Activated naive CD8-positive, alpha-beta T cell treated with anti-CD3 and anti-CD28 coated beads, Interleukin-2, amount 50 U/mL, for 24 hours (primary cell): ENCODE results near the gene ZNF695.
"Not testable (repeated sequence)": the region's sequence is repeated elsewhere in the genome, so short reads cannot be mapped to it uniquely, and the experiment has no call there.

Experiments used
- ATAC-seq: fragments of 150-1000 bp; cut with Tn5 transposase; one replicate; pipeline ENCODE4 v1.10.0; 2021
- DNase-seq: peaks from one replicate; pipeline ENCODE4 v3.0.0; 2021
- H3K27ac Mint-ChIP-seq: one replicate; pipeline ENCODE4 v1.8.0; 2021; ENCODE audit warnings: mild to moderate bottlenecking, mixed read lengths
- H3K27me3 Mint-ChIP-seq: one replicate; pipeline ENCODE4 v1.8.0; 2021; ENCODE audit warnings: mixed read lengths
- H3K36me3 Mint-ChIP-seq: one replicate; pipeline ENCODE4 v1.8.0; 2021; ENCODE audit warnings: low read depth, mixed read lengths
- H3K4me1 Mint-ChIP-seq: one replicate; pipeline ENCODE4 v1.8.0; 2021; ENCODE audit warnings: mixed read lengths
- H3K4me3 Mint-ChIP-seq: one replicate; pipeline ENCODE4 v1.8.0; 2021; ENCODE audit warnings: mild to moderate bottlenecking, moderate library complexity, mixed read lengths
- H3K9me3 Mint-ChIP-seq: one replicate; pipeline ENCODE4 v1.8.0; 2021; ENCODE audit warnings: mixed read lengths

The ZNF695 gene

GRCh38 chr1:247007511-247008405, at the start of gene ZNF695:
Gene ZNF695 (minus strand): TSS chr1:247008057. CDS start chr1:247007908, 149 bp downstream.
- Mint-ChIP-seq H3K27ac (no peak within 1 kb of the TSS), H3K4me3 (peak within 1 kb of the TSS; percentile 81), H3K9me3 (peaks cover 42% of the 10 kb centered on the region), H3K27me3 (peaks cover 39% of the 10 kb centered on the region), H3K4me1 (peaks cover 6% of the 10 kb centered on the region), H3K36me3 (peaks cover 14% of the 10 kb centered on the region)
- DNase-seq: peak; percentile 63
- ATAC-seq: peak; percentile 98

DNA sequence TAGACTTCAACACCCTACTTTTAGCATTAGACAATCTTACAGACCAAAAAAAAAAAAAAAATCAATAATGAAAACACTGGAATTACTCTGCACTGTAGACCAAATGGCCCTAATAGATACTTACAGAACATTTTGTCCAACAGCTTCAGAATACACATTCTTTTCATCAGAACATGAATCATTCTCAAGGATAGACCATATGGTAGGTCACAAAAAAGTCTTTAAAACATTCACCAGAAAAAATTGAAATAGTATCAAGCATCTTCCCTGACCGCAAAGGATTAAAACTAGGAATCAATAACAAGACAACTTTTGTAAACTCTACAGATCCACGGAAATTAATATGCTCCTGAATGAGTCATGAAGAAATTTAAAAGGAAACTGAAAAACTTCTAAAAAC, 48.2 kb upstream of the ZNF695 start:
- peaks cover 10% of the 10 kb centered on the region for H3K4me1 Mint-ChIP-seq
- no peak for ATAC-seq
- H3K4me3 Mint-ChIP-seq: no peak overlapping the region
- H3K27ac Mint-ChIP-seq: no peak overlapping the region
- peaks cover 74% of the 10 kb centered on the region for H3K9me3 Mint-ChIP-seq
- H3K27me3 Mint-ChIP-seq: no peaks in the 10 kb centered on the region
- peaks cover 71% of the 10 kb centered on the region for H3K36me3 Mint-ChIP-seq
- no peak for DNase-seq

DNA sequence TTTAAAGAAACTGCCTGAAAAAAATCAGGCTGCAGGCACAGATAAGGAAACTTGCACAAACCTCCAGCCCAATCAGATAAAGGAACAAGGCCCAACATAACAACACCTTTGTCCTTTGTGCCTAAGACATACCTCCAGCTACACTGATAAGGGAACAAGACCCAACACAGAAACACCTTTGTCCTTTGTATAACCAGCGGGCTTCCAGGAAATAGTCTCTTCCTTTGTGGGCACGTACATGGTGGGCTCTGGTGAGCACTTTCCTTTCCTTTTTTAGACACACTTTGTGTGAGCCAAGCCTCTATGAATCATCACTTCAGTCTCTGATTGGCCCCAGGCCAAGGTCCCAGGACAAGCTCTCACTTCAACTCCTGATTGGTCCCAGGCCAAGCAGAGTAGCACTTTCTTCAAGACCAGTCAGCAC, 47.1 kb upstream of the ZNF695 start:
- peak; percentile 40 for ATAC-seq
- H3K9me3 Mint-ChIP-seq: peaks cover 77% of the 10 kb centered on the region
- no peak overlapping the region for H3K4me3 Mint-ChIP-seq
- peaks cover 69% of the 10 kb centered on the region for H3K36me3 Mint-ChIP-seq
- no peaks in the 10 kb centered on the region for H3K27me3 Mint-ChIP-seq
- peaks cover 10% of the 10 kb centered on the region for H3K4me1 Mint-ChIP-seq
- H3K27ac Mint-ChIP-seq: no peak overlapping the region
- no peak for DNase-seq

DNA sequence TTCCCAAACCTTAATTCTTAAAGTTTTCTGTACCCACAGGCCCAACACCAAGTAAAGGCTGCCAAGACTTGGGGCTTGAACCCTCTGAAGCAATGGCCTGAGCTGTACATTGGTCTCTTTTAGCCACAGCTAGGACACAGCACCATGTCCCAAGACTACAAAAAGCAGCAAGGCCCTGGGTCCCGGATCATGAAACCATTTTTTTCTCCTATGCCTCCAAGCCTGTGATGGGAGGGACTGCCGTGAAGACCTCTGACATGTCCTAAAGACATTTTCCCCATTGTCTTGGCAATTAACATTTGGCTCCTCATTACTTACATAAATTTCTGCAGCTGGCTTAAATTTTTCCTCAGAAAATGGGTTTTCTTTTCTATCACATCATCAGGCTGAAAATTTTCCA, 39.8 kb upstream of the ZNF695 start:
- peaks cover 68% of the 10 kb centered on the region for H3K36me3 Mint-ChIP-seq
- H3K4me3 Mint-ChIP-seq: no peak overlapping the region
- DNase-seq (no peak), ATAC-seq (no peak)
- no peaks in the 10 kb centered on the region for H3K27me3 Mint-ChIP-seq
- no peak overlapping the region for H3K27ac Mint-ChIP-seq
- H3K9me3 Mint-ChIP-seq: peaks cover 72% of the 10 kb centered on the region
- no peaks in the 10 kb centered on the region for H3K4me1 Mint-ChIP-seq

- no peaks in the 10 kb centered on the region for H3K27me3 Mint-ChIP-seq
- no peak overlapping the region for H3K27ac Mint-ChIP-seq
- H3K4me3 Mint-ChIP-seq: no peak overlapping the region
- H3K4me1 Mint-ChIP-seq: no peaks in the 10 kb centered on the region
- H3K9me3 Mint-ChIP-seq: peaks cover 72% of the 10 kb centered on the region
- ATAC-seq: no peak
- DNase-seq: no peak
- H3K36me3 Mint-ChIP-seq: peaks cover 68% of the 10 kb centered on the region
Observed at GRCh38 chr1:247047260-247047659, 39.4 kb upstream of the ZNF695 start.

DNA sequence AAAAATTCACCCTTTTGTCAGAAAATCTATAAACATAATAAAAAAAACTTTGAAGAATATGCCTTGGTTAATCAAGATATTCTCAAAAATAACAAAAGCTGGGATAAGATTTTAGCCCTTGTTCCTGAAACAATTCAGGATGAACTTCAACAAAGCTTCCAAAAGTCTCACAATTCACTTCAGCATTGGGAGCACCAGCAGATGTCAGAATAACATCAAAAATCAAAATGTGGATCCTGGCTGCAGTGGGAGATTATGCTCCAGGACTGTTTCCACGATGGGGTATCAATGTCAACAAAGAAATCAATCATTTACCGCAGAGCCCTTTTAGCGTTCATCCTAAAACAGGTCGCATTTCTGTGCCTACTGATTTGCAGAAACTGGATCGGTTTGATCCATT, 35.5 kb upstream of the ZNF695 start:
- Mint-ChIP-seq H3K9me3 (peaks cover 64% of the 10 kb centered on the region), H3K27ac (no peak overlapping the region), H3K4me1 (no peaks in the 10 kb centered on the region), H3K36me3 (peaks cover 80% of the 10 kb centered on the region), H3K4me3 (no peak overlapping the region), H3K27me3 (no peaks in the 10 kb centered on the region)
- DNase-seq: no peak
- ATAC-seq: no peak

GRCh38 chr1:247037511-247038320, 29.9 kb upstream of the ZNF695 start:
- DNase-seq (no peak), ATAC-seq (no peak)
- Mint-ChIP-seq H3K4me3 (no peak overlapping the region), H3K9me3 (peaks cover 72% of the 10 kb centered on the region), H3K36me3 (peaks cover 87% of the 10 kb centered on the region), H3K4me1 (no peaks in the 10 kb centered on the region), H3K27ac (no peak overlapping the region), H3K27me3 (no peaks in the 10 kb centered on the region)

- not testable (repeated sequence) for H3K4me1 Mint-ChIP-seq, DNase-seq, H3K27me3 Mint-ChIP-seq, H3K27ac Mint-ChIP-seq, ATAC-seq, H3K4me3 Mint-ChIP-seq
- peaks cover 66% of the 10 kb centered on the region for H3K9me3 Mint-ChIP-seq
- peaks cover 40% of the 10 kb centered on the region for H3K36me3 Mint-ChIP-seq
Observed at GRCh38 chr1:247032306-247032705, 24.4 kb upstream of the ZNF695 start.

- not testable (repeated sequence) for H3K4me1 Mint-ChIP-seq, H3K27ac Mint-ChIP-seq, H3K4me3 Mint-ChIP-seq, H3K27me3 Mint-ChIP-seq, ATAC-seq, H3K36me3 Mint-ChIP-seq, DNase-seq
- peaks cover 66% of the 10 kb centered on the region for H3K9me3 Mint-ChIP-seq
Observed at GRCh38 chr1:247024658-247025057, 16.8 kb upstream of the ZNF695 start.

DNA sequence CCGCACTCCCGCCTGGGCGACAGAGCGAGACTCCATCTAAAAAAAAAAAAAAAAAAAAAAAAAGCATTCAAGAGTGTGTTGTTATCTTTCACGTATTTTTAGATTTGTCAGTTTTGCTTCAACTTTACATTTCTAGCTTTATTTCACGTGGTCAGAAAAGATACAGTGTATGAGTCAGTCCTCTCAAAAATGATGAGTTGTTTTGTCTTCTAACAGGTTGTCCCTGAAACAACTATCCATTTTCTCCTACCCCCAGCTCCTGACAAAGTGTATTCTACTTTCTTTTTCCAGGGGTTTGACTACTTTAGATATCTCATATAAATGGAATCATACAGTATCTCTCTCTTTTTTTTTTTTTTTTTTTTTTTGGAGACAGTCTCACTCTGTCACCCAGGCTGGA, 5.5 kb upstream of the ZNF695 start:
- Mint-ChIP-seq H3K27ac (no peak overlapping the region), H3K4me1 (no peaks in the 10 kb centered on the region), H3K27me3 (peaks cover 9% of the 10 kb centered on the region), H3K36me3 (peaks cover 2% of the 10 kb centered on the region), H3K4me3 (no peak overlapping the region), H3K9me3 (peaks cover 30% of the 10 kb centered on the region)
- DNase-seq (no peak), ATAC-seq (no peak)

GRCh38 chr1:247008406-247008799, 546 bp upstream of the ZNF695 start:
- ATAC-seq (no peak), DNase-seq (no peak)
- peaks cover 11% of the 10 kb centered on the region for H3K36me3 Mint-ChIP-seq
- H3K4me1 Mint-ChIP-seq: peaks cover 6% of the 10 kb centered on the region
- no peak overlapping the region for H3K27ac Mint-ChIP-seq
- H3K4me3 Mint-ChIP-seq: peak overlapping the region; percentile 81
- peaks cover 35% of the 10 kb centered on the region for H3K27me3 Mint-ChIP-seq
- H3K9me3 Mint-ChIP-seq: peaks cover 37% of the 10 kb centered on the region

GRCh38 chr1:247004081-247004480, 3.8 kb downstream of the ZNF695 start:
- ATAC-seq, H3K27ac Mint-ChIP-seq, H3K4me3 Mint-ChIP-seq, H3K4me1 Mint-ChIP-seq, DNase-seq: not testable (repeated sequence)
- H3K36me3 Mint-ChIP-seq: peaks cover 16% of the 10 kb centered on the region
- H3K9me3 Mint-ChIP-seq: peaks cover 49% of the 10 kb centered on the region
- peaks cover 40% of the 10 kb centered on the region for H3K27me3 Mint-ChIP-seq

DNA sequence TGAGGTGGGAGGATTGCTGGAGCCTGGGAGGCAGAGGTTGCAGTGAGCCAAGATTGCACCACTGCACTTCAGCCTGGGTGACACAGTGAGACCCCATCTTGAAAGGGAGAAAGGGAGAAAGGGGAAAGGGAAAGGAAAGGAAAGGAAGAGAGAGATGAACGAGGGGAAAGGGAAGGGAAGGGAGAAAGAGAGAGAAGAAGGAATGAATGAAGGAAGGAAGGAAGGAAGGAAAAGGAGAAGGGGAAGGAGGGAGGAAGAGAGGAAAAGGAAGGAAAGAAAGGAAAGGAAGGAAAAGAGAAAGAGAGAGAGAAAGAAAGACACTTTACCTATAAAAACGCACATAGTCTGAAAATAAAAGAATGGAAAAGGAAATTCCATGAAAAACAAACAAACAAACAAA, 18.0 kb downstream of the ZNF695 start:
- Mint-ChIP-seq H3K4me1 (no peaks in the 10 kb centered on the region), H3K4me3 (no peak overlapping the region), H3K27me3 (no peaks in the 10 kb centered on the region), H3K9me3 (peaks cover 67% of the 10 kb centered on the region), H3K27ac (no peak overlapping the region), H3K36me3 (peaks cover 44% of the 10 kb centered on the region)
- no peak for DNase-seq
- ATAC-seq: no peak

- DNase-seq (no peak), ATAC-seq (no peak)
- Mint-ChIP-seq H3K36me3 (peaks cover 51% of the 10 kb centered on the region), H3K4me3 (no peak overlapping the region), H3K27ac (no peak overlapping the region), H3K27me3 (no peaks in the 10 kb centered on the region), H3K4me1 (no peaks in the 10 kb centered on the region), H3K9me3 (peaks cover 73% of the 10 kb centered on the region)
Observed at GRCh38 chr1:246988316-246988715, 19.5 kb downstream of the ZNF695 start.
